Measurements from ENCODE around the gene SEC23B. TPM values are rescaled to one million over a fixed set of nuclear protein-coding genes. Genes with fewer than 3 reads are reported as not detected.

SEC23B gene
- total and polyA plus RNA-seq, 10 donors, result 7.2 to 67.5 (median 53.2) TPM

DNA sequence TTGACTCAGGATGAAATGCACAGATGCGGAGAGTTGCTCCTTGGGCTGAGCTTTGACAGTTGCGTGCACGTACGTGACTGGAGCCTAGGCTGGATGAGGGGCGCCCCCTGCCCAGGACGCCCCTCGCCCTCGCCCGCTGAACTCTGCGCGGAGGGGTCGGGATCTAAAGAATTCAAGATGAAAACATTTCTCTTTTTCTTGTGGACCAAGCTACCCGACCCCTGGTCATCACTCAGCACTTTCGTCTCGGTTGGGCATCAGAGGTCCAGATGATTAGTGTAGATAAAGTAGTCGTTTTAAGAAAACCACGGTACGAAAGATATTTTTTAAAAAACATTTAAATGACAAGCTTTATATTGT is 80.8 kb downstream of the SEC23B start:
- Histone ChIP-seq H3K4me1 (peaks cover 4 to 38% (median 22%) of the 10 kb centered on the region in 6 donors), H3K27me3 (replicated peaks in 1 of 7) (no peaks in the 10 kb centered on the region), H3K36me3 (peaks cover 0 to 1% (median 0%) of the 10 kb centered on the region in 6 donors), H3K27ac (peak overlapping the region; percentile 85 to 93 (median 89)), H3K9me3 (no peaks in the 10 kb centered on the region), H3K4me3 (peak overlapping the region; percentile 63 to 96 (median 92))
- WGBS, 5 donors, result 5 to 9% (median 7%) methylated on average over 18 of the region's 18 CpGs
- peak; percentile 79 for DNase-seq
- intact Hi-C loops (cut with DNase I; ENCODE audit: low total_unique reads), result no loop called here
- no peak for TF ChIP-seq POLR2AphosphoS5 (IDR thresholded peaks at IDR 0.05)
- TF ChIP-seq POLR2A (IDR thresholded peaks at IDR 0.05), result no peak
- TF ChIP-seq, protein P1, sequence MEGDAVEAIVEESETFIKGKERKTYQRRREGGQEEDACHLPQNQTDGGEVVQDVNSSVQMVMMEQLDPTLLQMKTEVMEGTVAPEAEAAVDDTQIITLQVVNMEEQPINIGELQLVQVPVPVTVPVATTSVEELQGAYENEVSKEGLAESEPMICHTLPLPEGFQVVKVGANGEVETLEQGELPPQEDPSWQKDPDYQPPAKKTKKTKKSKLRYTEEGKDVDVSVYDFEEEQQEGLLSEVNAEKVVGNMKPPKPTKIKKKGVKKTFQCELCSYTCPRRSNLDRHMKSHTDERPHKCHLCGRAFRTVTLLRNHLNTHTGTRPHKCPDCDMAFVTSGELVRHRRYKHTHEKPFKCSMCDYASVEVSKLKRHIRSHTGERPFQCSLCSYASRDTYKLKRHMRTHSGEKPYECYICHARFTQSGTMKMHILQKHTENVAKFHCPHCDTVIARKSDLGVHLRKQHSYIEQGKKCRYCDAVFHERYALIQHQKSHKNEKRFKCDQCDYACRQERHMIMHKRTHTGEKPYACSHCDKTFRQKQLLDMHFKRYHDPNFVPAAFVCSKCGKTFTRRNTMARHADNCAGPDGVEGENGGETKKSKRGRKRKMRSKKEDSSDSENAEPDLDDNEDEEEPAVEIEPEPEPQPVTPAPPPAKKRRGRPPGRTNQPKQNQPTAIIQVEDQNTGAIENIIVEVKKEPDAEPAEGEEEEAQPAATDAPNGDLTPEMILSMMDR (IDR thresholded peaks at IDR 0.05 in 8 of 11, conservative IDR thresholded peaks at IDR 0.05 in 3 of 11), result no peak

DNA sequence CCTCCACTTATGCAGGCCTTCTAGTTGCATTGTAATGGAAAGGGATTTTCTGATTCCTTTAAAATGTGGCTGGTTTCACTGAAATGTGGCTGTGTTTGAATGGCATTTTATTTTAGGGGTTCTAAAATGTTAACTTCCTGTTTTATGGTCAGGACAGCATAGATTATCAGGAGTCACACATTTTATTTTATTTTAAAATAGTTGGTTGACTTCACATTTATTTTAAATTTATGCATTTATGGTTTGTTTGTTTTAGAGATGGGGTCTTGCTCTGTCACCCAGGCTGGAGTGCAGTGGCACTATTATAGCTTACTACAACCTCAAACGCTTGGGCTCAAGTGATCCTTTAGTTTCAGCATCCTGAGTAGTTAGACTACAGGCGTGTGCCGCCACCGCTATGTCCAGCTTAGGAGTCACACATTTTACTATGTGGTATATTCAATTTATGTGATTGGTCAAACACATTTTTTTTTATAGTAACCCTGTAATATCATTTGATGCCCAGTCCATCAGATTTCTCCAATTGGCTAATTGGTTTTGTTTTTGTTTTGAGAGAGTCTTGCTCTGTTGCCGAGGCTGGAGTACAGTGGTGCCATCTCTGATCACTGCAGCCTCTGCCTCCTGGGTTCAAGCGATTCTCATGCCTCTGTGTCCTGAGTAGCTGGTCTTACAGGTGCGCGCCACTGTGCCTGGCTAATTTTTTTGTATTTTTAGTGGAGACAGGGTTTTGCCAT is 82.4 kb downstream of the SEC23B start:
- Histone ChIP-seq H3K4me1 (peaks cover 4 to 38% (median 22%) of the 10 kb centered on the region in 6 donors), H3K9me3 (no peaks in the 10 kb centered on the region), H3K36me3 (peaks cover 0 to 17% (median 2%) of the 10 kb centered on the region in 6 donors), H3K27ac (peak overlapping the region in 3 of 8 donors; percentile 7 to 93 (median 23)), H3K27me3 (replicated peaks in 1 of 7) (no peaks in the 10 kb centered on the region), H3K4me3 (no peak overlapping the region)
- intact Hi-C loops (cut with DNase I; ENCODE audit: low total_unique reads), result no loop called here
- WGBS, 5 donors, result 73 to 89% (median 86%) methylated on average over 8 of the region's 8 CpGs
- TF ChIP-seq POLR2AphosphoS5 (IDR thresholded peaks at IDR 0.05) (no peak), POLR2A (IDR thresholded peaks at IDR 0.05) (no peak)
- TF ChIP-seq, protein P1 (IDR thresholded peaks at IDR 0.05 in 8 of 11, conservative IDR thresholded peaks at IDR 0.05 in 3 of 11), result no peak
- no peak for DNase-seq

DNA sequence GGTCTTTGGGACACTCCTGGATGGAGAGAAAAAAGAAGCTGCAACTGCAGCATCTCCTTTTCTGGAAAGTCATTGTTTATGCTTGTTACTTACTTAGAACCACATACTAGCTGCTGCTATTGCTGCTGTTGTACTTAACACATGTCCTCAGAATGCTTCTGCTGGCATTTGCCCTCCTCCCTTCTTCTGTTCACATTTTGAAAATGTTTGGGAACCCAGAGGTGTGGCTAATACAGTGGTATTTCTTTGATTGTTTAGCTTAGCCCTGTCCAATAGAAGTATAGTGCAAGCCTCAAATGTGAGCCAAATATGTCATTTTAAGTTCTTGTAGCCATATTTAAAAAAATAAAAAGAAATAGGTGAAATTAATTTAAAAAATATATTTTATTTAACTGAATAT is 88.5 kb downstream of the SEC23B start:
- H3K4me1 ChIP-seq, result no peaks in the 10 kb centered on the region
- no peak overlapping the region for H3K4me3 ChIP-seq
- intact Hi-C loops (cut with DNase I; ENCODE audit: low total_unique reads), result no loop called here
- no peaks in the 10 kb centered on the region for H3K9me3 ChIP-seq
- no peak overlapping the region for H3K27ac ChIP-seq
- H3K27me3 ChIP-seq (replicated peaks in 1 of 7), result no peaks in the 10 kb centered on the region
- DNase-seq, result no peak
- H3K36me3 ChIP-seq, result peaks cover 0 to 75% (median 27%) of the 10 kb centered on the region in 6 donors
- TF ChIP-seq, protein P1 (IDR thresholded peaks at IDR 0.05 in 8 of 11, conservative IDR thresholded peaks at IDR 0.05 in 3 of 11), result no peak
- TF ChIP-seq POLR2A (IDR thresholded peaks at IDR 0.05) (no peak), POLR2AphosphoS5 (IDR thresholded peaks at IDR 0.05) (no peak)

DNA sequence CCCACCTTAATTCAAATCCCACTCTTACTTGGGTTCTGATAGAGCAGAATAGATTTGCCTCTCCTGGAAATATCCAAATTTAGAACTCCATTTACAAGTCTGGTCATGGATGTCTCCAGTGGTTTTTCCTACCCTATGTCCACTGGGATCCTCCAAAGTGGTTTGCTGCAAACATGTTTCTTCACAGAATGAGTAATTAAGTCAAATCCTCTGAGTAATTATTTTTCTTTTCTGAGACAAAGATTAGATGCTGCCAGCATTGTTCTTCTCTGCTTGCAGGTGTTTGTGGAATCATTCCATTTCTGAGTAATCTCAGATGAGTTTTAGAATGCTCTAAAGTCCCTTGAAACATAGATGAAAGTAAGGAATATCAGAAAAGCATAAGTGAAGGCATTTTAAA is 102.0 kb downstream of the SEC23B start:
- Histone ChIP-seq H3K4me3 (no peak overlapping the region), H3K9me3 (no peaks in the 10 kb centered on the region), H3K4me1 (peaks cover 0 to 3% (median 0%) of the 10 kb centered on the region in 6 donors), H3K27me3 (replicated peaks in 1 of 7) (no peaks in the 10 kb centered on the region), H3K27ac (no peak overlapping the region), H3K36me3 (peaks cover 0 to 43% (median 6%) of the 10 kb centered on the region in 6 donors)
- DNase-seq, result no peak
- intact Hi-C loops (cut with DNase I; ENCODE audit: low total_unique reads), result no loop called here
- TF ChIP-seq, protein P1 (IDR thresholded peaks at IDR 0.05 in 8 of 11, conservative IDR thresholded peaks at IDR 0.05 in 3 of 11), result no peak
- TF ChIP-seq POLR2AphosphoS5 (IDR thresholded peaks at IDR 0.05) (no peak), POLR2A (IDR thresholded peaks at IDR 0.05) (no peak)
